GM08714 (cell line): Measurements from ENCODE around the gene TULP1.

ENCODE experiments used
- H3K4me3 ChIP-seq: fragments of 200-500 bp; sonication (Bioruptor generic); 2 replicates; pipeline ENCODE4 v1.5.1; 2014; ENCODE audit warnings: mild to moderate bottlenecking, low read length, inconsistent platforms
- ZNF274 ChIP-seq: IDR thresholded peaks from 2 replicates; pipeline ENCODE4 v1.6.1; 2012; ENCODE audit warnings: mild to moderate bottlenecking, low read depth, low read length

Gene TULP1

DNA sequence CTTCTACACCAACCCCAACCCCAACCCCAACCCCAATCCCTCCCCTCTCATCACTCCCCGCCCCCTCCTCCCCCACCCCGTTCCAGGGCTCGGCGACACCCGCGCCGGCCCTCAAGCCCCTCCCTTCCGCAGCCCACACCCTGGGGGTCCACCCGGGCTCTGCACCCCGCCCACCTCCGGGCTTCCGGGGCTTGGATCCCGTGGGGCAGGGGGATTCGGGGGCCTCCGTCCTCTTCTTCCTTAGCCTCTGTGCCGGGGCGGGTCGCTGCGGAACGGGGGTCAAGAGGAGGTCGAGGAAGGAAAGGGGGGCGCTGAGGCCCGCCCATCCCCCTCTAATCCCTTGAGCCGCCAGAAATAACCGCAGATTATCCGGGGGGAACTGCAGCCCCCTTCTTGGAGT lies 690 bp downstream of the TULP1 start:
- H3K4me3 ChIP-seq, result no peak overlapping the region
- no peak for TF ChIP-seq ZNF274

DNA sequence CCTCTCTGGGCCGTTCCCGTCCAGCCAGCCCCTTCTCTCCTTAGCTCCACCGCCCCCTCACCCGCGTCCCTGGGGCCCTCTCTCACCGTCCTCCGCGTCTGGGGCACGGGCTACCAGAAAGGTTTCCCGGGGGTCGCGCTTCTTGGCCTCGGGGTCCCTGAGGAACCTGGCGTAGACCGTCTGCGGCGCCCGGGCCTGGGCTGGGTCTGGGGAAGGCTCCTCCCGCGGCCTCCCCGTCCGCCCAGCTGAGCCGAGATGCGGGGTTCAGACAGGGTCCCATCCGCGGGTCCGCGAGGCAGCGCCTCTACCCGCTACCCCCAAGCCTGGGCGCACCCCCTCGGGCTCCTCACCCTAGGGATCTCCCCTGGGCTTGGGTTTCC lies 1.1 kb downstream of the TULP1 start:
- no peak for TF ChIP-seq ZNF274

GRCh38 chr6:35510916-35511561 lies 1.7 kb downstream of the TULP1 start:
- no peak for TF ChIP-seq ZNF274
- H3K4me3 ChIP-seq, result no peak overlapping the region

More for the DNA sequence above, 1.1 kb downstream of the TULP1 start:
- H3K4me3 ChIP-seq, result no peak overlapping the region

GRCh38 chr6:35508542-35508941 lies 4.2 kb downstream of the TULP1 start:
- no peak for TF ChIP-seq ZNF274
- no peak overlapping the region for H3K4me3 ChIP-seq

DNA sequence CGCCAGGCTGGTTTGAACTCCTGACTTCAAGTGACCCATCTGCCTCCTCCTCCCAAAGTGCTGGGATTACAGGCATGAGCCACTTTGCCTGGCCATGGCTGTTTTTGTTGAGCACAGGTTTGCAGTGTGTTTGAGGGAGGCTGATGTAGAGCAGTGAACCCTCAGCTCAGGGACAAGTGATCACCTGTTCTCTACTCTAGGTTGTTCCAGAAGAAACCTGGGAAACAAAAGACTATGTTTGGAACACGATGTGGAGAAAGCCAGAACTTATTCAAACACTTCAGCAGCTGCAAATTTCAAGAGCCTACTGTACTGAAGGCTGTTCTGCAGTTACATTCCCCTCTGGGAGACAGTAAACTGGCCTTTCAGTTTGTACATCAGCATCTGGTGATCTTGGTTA lies 4.7 kb downstream of the TULP1 start:
- no peak for TF ChIP-seq ZNF274
- H3K4me3 ChIP-seq, result no peak overlapping the region

DNA sequence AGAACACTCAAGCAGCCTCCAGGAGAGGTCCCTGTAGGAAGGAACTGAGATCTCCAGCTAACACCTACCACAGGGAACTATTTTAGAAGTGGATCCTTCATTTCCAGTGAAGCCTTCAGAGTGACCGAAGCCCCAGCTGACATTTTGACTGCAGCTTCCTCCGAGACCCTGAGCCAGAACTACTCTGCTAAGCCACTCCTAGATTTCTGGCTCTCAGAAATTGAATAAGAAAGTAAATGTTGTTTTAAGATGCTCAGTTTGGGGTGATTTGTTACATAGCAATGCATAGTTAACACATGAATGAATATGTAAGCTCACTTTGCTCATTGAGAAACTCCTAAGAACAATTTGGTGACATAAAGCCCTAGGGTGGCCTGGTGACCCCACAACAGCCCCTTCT lies 5.5 kb downstream of the TULP1 start:
- TF ChIP-seq ZNF274, result no peak
- no peak overlapping the region for H3K4me3 ChIP-seq

- H3K4me3 ChIP-seq, result no peak overlapping the region
- TF ChIP-seq ZNF274, result no peak
Observed at GRCh38 chr6:35506536-35506935, 6.2 kb downstream of the TULP1 start.

DNA sequence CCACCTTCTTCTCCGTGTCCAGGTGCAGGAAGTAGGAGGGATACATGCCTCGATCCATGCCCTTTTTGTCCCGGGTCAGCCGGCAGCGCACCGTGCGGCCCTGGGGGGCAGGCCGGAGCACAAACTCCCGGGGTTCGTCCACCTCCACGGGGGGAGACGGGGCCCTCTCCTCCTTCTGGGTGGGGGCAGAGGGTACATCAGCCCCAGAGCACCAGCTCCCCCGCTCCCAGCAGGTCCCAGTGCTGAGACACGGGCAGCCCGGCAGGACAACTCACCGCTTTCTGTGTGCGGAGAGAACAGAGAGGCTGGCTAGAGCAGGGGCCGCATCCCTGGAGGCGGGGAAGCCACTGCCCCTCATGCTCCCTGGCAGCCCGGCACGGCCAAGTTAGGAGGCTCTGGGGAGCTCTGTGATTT lies 6.7 kb downstream of the TULP1 start:
- TF ChIP-seq ZNF274, result no peak
- H3K4me3 ChIP-seq, result no peak overlapping the region

DNA sequence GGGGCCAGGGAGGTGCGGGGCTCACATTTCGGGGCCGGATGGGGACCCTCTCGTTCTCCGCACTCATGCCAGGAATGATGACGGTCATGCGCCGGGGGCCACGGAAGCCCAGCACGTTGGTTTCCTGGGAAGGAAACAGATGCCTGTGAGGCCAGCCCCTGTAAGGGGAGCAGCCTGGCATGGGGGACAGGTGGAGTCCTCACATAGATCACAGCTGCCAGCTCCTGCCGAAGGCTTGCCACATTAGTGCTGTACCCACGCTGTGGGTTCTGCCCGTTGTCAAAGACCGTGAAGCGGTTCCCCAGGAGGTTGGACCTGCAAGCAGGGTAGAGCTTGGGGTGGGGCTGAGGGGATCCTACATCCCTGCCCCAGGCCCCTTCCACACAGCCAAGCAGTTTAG lies 9.2 kb downstream of the TULP1 start:
- no peak for TF ChIP-seq ZNF274
- H3K4me3 ChIP-seq, result no peak overlapping the region

- no peak for TF ChIP-seq ZNF274
- no peak overlapping the region for H3K4me3 ChIP-seq
Observed at GRCh38 chr6:35501784-35502183, 10.9 kb downstream of the TULP1 start.

- no peak overlapping the region for H3K4me3 ChIP-seq
- TF ChIP-seq ZNF274, result no peak
Observed at GRCh38 chr6:35500782-35501181, 11.9 kb downstream of the TULP1 start.

DNA sequence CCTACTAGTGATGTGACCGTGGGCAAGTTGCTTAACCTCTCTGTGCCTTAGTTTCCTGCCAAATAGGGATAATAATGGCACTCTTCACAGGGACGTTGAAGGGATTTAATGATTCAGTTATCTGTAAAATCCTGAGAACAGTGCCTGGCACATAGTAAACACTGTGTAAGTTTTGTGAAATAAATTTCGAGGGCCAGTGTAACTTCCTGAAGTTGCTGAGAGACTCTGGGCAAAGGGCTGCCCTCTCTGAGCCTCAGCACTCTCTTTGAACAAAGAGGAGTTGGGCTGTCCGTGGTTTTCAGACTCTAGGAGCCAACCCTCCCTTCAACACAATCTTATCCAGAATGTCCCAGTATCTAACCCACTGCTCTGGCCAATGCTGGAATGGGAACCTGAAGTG lies 13.3 kb downstream of the TULP1 start:
- no peak overlapping the region for H3K4me3 ChIP-seq
- no peak for TF ChIP-seq ZNF274

DNA sequence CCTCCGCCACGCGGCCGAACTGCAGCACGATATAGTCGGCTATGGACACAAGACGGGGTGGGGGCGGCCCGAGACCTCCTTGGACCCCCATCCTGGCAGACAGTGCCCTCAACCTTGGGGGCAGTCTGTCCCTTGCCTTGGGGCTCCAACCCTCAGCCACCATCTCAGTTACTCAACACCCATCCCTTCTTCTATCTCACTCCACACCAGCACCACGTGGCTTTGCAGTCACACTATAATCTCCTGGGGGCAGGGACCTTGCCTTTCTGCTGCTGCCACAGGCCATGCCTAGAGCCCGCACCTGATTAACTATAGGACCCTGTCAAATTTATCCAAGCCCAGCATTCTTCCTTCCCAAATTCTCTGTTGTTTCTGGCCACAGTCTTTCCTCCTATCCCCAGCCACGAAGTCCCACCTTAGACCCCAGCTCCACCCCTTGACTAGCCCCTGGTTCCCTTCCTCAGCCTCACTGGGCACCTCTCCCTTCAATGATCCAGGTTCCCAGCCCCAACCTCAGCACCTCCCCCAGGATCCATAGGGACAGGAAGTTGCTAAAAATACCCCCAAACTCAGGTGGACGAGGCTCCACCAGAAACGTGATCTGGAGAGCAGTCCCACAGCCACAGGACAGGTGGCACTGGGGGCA lies 14.2 kb downstream of the TULP1 start:
- TF ChIP-seq ZNF274, result no peak

DNA sequence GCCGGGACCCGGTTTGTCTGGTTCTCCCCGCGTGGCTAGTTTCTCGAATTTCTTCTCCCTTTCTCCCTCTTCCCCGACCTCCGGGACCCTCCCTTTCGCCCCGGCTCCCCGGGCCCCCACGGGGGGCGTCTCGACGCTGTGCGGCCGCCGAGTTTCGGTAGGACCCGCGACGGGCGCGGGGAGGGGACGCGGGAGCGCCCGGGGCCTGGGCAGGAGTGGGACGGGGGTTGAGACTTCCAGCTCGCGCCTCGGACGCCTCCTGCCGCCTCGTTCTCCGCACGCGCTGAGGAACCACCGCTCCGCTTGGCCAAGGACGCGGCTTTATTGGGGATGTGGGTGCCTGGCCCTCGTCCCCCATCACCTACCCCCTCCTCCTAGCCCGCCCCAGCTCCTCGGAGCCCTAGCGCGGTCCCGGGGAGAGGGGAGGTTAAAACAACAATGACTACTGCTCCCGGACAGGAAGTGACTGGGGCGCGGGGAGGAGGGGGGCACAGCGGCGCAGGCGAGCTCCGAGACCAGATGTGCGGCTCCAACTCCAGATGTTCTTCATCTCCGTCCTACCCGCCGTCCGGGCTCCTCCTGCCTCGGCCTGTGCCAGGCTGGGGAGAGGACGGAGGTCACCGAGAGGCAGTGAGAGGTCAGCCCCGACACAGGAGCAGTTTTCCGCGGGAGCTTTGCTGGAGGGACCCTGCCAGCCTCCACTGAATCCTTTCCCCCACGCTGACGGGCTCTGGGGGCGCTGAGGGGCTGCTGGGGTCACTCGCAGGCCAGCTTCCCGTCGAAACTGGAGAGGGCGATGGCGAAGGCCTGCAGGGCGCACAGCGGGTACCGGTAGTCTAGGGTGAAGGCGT lies 14.9 kb downstream of the TULP1 start:
- H3K4me3 ChIP-seq, result peak overlapping the region; percentile 79
- no peak for TF ChIP-seq ZNF274

More for the DNA sequence above, 14.2 kb downstream of the TULP1 start:
- H3K4me3 ChIP-seq, result no peak overlapping the region
